ENCODE results near the gene MCU. TPM values are rescaled to one million over a fixed set of nuclear protein-coding genes. Genes with fewer than 3 reads are reported as not detected.
"Not testable (repeated sequence)": the region's sequence is repeated elsewhere in the genome, so short reads cannot be mapped to it uniquely, and the experiment has no call there.

MCU gene
- total RNA-seq, 2 experiments from 2014 or later: 17.7 to 19.0 TPM

- POLR2A ChIA-PET: no interaction called here
- CTCF ChIA-PET: interaction anchor here (1.3 kb wide), 1 partner anchor 9 kb away, joined by 3 read pairs; no protein-coding TSS in a partner anchor
These were observed 6.5 kb upstream of the MCU start for GRCh38 chr10:72685264-72685921.

- POLR2A ChIA-PET, CTCF ChIA-PET: not testable (repeated sequence)
These were observed 5.5 kb upstream of the MCU start for GRCh38 chr10:72686430-72686829.

GRCh38 chr10:72687035-72687434, 4.9 kb upstream of the MCU start:
- ChIA-PET POLR2A (no interaction called here), CTCF (no interaction called here)

- ChIA-PET CTCF (no interaction called here), POLR2A (no interaction called here)
These were observed 3.7 kb upstream of the MCU start for GRCh38 chr10:72688208-72688651.

GRCh38 chr10:72689660-72690059, 2.3 kb upstream of the MCU start:
- CTCF ChIA-PET: interaction anchor here (1.0 kb wide), 1 partner anchor 11 kb away, joined by 3 read pairs; no protein-coding TSS in a partner anchor
- POLR2A ChIA-PET: no interaction called here

GRCh38 chr10:72690071-72690755, 1.7 kb upstream of the MCU start:
- ChIA-PET CTCF (no interaction called here), POLR2A (no interaction called here)

GRCh38 chr10:72691470-72691862, 477 bp upstream of the MCU start:
- POLR2A ChIA-PET: interaction anchor here (0.5 to 1.0 kb wide), 8 partner anchors 9 to 533 kb away, joined by 3 to 5 read pairs (median 3); no protein-coding TSS in a partner anchor
- CTCF ChIA-PET: interaction anchor here (0.6 kb wide), 1 partner anchor 535 kb away, joined by 3 read pairs; no protein-coding TSS in a partner anchor

GRCh38 chr10:72692744-72692993, 726 bp downstream of the MCU start:
- ChIA-PET POLR2A (interaction anchor here (0.5 to 0.6 kb wide), 3 partner anchors 10 to 261 kb away, joined by 3 to 4 read pairs (median 4); no protein-coding TSS in a partner anchor), CTCF (interaction anchor here (0.7 to 1.2 kb wide), 2 partner anchors 141 to 144 kb away, joined by 3 to 4 read pairs; no protein-coding TSS in a partner anchor)

- ChIA-PET CTCF (interaction anchor here (0.7 to 1.2 kb wide), 2 partner anchors 141 to 144 kb away, joined by 3 to 4 read pairs; no protein-coding TSS in a partner anchor), POLR2A (interaction anchor here (0.6 kb wide), 2 partner anchors 10 to 262 kb away, joined by 4 read pairs; no protein-coding TSS in a partner anchor)
These were observed 1.2 kb downstream of the MCU start for GRCh38 chr10:72692994-72693781.

GRCh38 chr10:72694476-72695369, 2.8 kb downstream of the MCU start:
- ChIA-PET CTCF (no interaction called here), POLR2A (no interaction called here)

- ChIA-PET POLR2A (no interaction called here), CTCF (no interaction called here)
These were observed 3.6 kb downstream of the MCU start for GRCh38 chr10:72695496-72695895.

- ChIA-PET CTCF (no interaction called here), POLR2A (no interaction called here)
These were observed 5.8 kb downstream of the MCU start for GRCh38 chr10:72697716-72698115.

GRCh38 chr10:72702465-72702864, 10.5 kb downstream of the MCU start:
- POLR2A ChIA-PET, CTCF ChIA-PET: not testable (repeated sequence)

- POLR2A ChIA-PET: no interaction called here
These were observed 11.1 kb downstream of the MCU start for GRCh38 chr10:72702868-72703581.

GRCh38 chr10:72704117-72704516, 12.2 kb downstream of the MCU start:
- CTCF ChIA-PET: interaction anchor here (0.6 kb wide), 1 partner anchor 274 kb away, joined by 3 read pairs; no protein-coding TSS in a partner anchor
- POLR2A ChIA-PET: no interaction called here

More at GRCh38 chr10:72702868-72703581, 11.1 kb downstream of the MCU start:
- CTCF ChIA-PET: no interaction called here

- ChIA-PET CTCF (no interaction called here), POLR2A (interaction anchor here (0.7 kb wide), 1 partner anchor 69 kb away, joined by 3 read pairs; no protein-coding TSS in a partner anchor)
These were observed 17.1 kb downstream of the MCU start for GRCh38 chr10:72709041-72709440.

GRCh38 chr10:72712136-72712535, 20.2 kb downstream of the MCU start:
- POLR2A ChIA-PET: no interaction called here
- CTCF ChIA-PET: no interaction called here

- ChIA-PET POLR2A (no interaction called here), CTCF (no interaction called here)
These were observed 28.1 kb downstream of the MCU start for GRCh38 chr10:72719941-72720592.

Measured in activated CD8-positive, alpha-beta memory T cell treated with anti-CD3 and anti-CD28 coated beads for 36 hours (primary cell).